HG02973 (cell line): ENCODE results near the gene ARPC4.
"Not testable (repeated sequence)": the region's sequence is repeated elsewhere in the genome, so short reads cannot be mapped to it uniquely, and the experiment has no call there.

Experiments
- ATAC-seq: cut with Tn5 transposase; IDR thresholded peaks from one replicate; pipeline ENCODE4 v1.9.1; 2021; ENCODE audit warnings: moderate library complexity; ENCODE audit not compliant: unreplicated experiment

Gene ARPC4

GRCh38 chr3:9769426-9770275, 23.2 kb upstream of the ARPC4 start, which contains the start of gene CAMK1:
TSS of gene CAMK1 (minus strand) at chr3:9769947. CDS start at chr3:9767749, 2,198 bp downstream.
- ATAC-seq, result no peak

- no peak for ATAC-seq
Measured at GRCh38 chr3:9770276-9770812, 22.5 kb upstream of the ARPC4 start.

- not testable (repeated sequence) for ATAC-seq
Measured at GRCh38 chr3:9771007-9771406, 21.9 kb upstream of the ARPC4 start.

- ATAC-seq, result no peak
Measured at GRCh38 chr3:9776896-9777693, 15.8 kb upstream of the ARPC4 start.

GRCh38 chr3:9777694-9778021, 15.2 kb upstream of the ARPC4 start:
- ATAC-seq, result no peak

GRCh38 chr3:9778143-9779074, 14.5 kb upstream of the ARPC4 start:
- no peak for ATAC-seq

GRCh38 chr3:9779075-9779593, 13.7 kb upstream of the ARPC4 start:
- no peak for ATAC-seq

- ATAC-seq, result no peak
Measured at GRCh38 chr3:9779721-9780457, 13.0 kb upstream of the ARPC4 start.

GRCh38 chr3:9780458-9780812, 12.4 kb upstream of the ARPC4 start:
- ATAC-seq, result no peak

- ATAC-seq, result no peak
Measured at GRCh38 chr3:9780910-9781309, 12.0 kb upstream of the ARPC4 start.

- ATAC-seq, result no peak
Measured at GRCh38 chr3:9781551-9781950, 11.3 kb upstream of the ARPC4 start.

- no peak for ATAC-seq
Measured at GRCh38 chr3:9781978-9782603, 10.8 kb upstream of the ARPC4 start.

- no peak for ATAC-seq
Measured at GRCh38 chr3:9782770-9783169, 10.1 kb upstream of the ARPC4 start.

- no peak for ATAC-seq
Measured at GRCh38 chr3:9783954-9784353, 8.9 kb upstream of the ARPC4 start.

- no peak for ATAC-seq
Measured at GRCh38 chr3:9784965-9785364, 7.9 kb upstream of the ARPC4 start.

- no peak for ATAC-seq
Measured at GRCh38 chr3:9785602-9786001, 7.3 kb upstream of the ARPC4 start.

GRCh38 chr3:9786209-9786739, 6.6 kb upstream of the ARPC4 start:
- ATAC-seq, result no peak

- no peak for ATAC-seq
Measured at GRCh38 chr3:9786825-9787669, 5.8 kb upstream of the ARPC4 start.
